Progenitor cell of endocrine pancreas (in vitro differentiated cells): ENCODE measurements around the gene WDR41. TPM values are rescaled to one million over a fixed set of nuclear protein-coding genes. Genes with fewer than 3 reads are reported as not detected.

Source experiments
- DNase-seq: peaks from one replicate; pipeline ENCODE4 v3.0.0; 2021; ENCODE audit warnings: low spot score; ENCODE audit not compliant: unreplicated experiment
- H3K27ac Mint-ChIP-seq: 2 replicates; pipeline ENCODE4 v1.8.0; 2021; ENCODE audit warnings: mild to moderate bottlenecking, moderate library complexity, mixed read lengths
- H3K27me3 Mint-ChIP-seq: 2 replicates; pipeline ENCODE4 v1.8.0; 2021; ENCODE audit warnings: mixed read lengths
- H3K36me3 Mint-ChIP-seq: 2 replicates; pipeline ENCODE4 v1.8.0; 2022; ENCODE audit warnings: mixed read lengths; ENCODE audit not compliant: insufficient read depth
- H3K4me1 Mint-ChIP-seq: 2 replicates; pipeline ENCODE4 v1.8.0; 2021; ENCODE audit warnings: low read depth, mixed read lengths
- H3K4me3 Mint-ChIP-seq: 2 replicates; pipeline ENCODE4 v1.8.0; 2021; ENCODE audit warnings: low read depth, mild to moderate bottlenecking, moderate library complexity, mixed read lengths
- H3K9me3 Mint-ChIP-seq: 2 replicates; pipeline ENCODE4 v1.8.0; 2021; ENCODE audit warnings: low read depth, mixed read lengths
- total RNA-seq: library from RNA; stranded (reverse); gene quantifications from 2 replicates; pipeline ENCODE4 v1.2.1, GENCODE V29; 2021
- TF ChIP-seq, protein P1 (sequence below): fragments of 200-600 bp; sonication (generic); IDR thresholded peaks from one replicate; pipeline ENCODE4 v1.5.0; 2021; ENCODE audit warnings: antibody characterized with exemption, mild to moderate bottlenecking; ENCODE audit not compliant: unreplicated experiment

Gene WDR41
- total RNA-seq, 1 donor from 2014 or later, result 56.3 TPM

DNA sequence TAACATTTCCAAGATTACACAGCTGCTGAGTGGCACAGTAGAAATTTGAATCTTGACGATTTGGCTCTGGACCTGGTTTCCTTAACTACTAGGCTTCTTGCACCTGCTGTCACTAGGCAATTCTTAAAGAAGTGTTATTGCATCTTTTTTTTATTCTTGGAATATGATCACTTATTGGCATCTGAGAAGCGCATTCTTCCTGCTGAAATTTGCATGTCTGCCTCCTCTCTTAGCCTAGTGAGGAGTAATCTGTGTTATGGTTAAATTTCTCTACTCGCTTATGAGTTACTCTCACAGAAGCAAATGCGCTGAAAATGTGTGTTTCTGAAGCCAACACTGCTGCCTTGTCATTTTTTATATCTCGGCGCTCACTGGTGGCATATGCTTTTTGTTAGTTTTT, 89.3 kb downstream of the WDR41 start:
- Mint-ChIP-seq H3K4me1 (peaks cover 3% of the 10 kb centered on the region), H3K9me3 (no peaks in the 10 kb centered on the region), H3K36me3 (no peaks in the 10 kb centered on the region), H3K27me3 (peaks cover 2% of the 10 kb centered on the region), H3K4me3 (no peak overlapping the region), H3K27ac (no peak overlapping the region)
- TF ChIP-seq, protein P1, sequence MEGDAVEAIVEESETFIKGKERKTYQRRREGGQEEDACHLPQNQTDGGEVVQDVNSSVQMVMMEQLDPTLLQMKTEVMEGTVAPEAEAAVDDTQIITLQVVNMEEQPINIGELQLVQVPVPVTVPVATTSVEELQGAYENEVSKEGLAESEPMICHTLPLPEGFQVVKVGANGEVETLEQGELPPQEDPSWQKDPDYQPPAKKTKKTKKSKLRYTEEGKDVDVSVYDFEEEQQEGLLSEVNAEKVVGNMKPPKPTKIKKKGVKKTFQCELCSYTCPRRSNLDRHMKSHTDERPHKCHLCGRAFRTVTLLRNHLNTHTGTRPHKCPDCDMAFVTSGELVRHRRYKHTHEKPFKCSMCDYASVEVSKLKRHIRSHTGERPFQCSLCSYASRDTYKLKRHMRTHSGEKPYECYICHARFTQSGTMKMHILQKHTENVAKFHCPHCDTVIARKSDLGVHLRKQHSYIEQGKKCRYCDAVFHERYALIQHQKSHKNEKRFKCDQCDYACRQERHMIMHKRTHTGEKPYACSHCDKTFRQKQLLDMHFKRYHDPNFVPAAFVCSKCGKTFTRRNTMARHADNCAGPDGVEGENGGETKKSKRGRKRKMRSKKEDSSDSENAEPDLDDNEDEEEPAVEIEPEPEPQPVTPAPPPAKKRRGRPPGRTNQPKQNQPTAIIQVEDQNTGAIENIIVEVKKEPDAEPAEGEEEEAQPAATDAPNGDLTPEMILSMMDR, result no peak
- DNase-seq, result no peak

DNA sequence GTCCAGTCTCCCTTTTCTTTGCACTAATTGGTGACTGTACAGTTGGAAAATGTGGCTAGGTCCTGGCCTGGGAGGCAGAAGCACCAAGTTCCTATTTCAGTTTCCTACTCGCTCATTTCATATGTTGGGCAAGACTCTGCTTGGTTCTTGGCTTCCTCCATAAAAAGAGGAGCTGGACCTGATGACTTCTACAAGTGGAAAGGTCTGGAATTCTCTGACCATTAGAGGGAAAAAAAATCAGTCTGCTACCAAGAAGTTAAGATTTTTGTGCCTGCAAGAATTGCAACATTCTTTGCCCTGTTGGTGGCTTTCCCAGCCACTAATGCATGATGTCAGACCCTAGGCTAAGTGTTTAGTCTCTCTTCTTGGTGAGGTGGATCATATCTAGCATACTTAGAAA, 91.5 kb downstream of the WDR41 start:
- H3K4me1 Mint-ChIP-seq, result peaks cover 17% of the 10 kb centered on the region
- TF ChIP-seq, protein P1, result no peak
- no peak overlapping the region for H3K4me3 Mint-ChIP-seq

DNA sequence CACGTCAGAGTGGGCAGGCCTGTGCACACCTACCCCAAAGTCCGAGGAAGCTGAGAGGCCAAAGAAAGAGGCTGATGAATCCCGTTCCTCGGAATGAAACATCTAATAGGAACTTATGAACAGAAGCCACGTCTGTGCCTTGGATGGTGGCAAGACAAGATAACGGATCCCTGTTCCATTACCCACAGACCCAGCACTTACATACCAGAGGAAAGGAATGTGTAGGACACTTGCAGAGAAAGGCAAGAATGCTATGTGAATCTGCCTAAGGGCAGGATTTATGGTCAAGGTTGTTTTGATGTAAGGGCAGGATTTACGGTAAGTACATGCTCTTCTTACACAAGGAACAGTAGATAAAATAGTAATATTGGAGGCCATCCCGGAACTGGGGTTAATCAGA, 93.2 kb downstream of the WDR41 start:
- Mint-ChIP-seq H3K27me3 (no peaks in the 10 kb centered on the region), H3K27ac (no peak overlapping the region), H3K9me3 (no peaks in the 10 kb centered on the region), H3K36me3 (no peaks in the 10 kb centered on the region), H3K4me3 (no peak overlapping the region), H3K4me1 (peaks cover 24% of the 10 kb centered on the region)
- TF ChIP-seq, protein P1, result no peak
- DNase-seq, result no peak

More for the DNA sequence above, 91.5 kb downstream of the WDR41 start:
- peak overlapping the region; percentile 6 for H3K27ac Mint-ChIP-seq
- no peaks in the 10 kb centered on the region for H3K36me3 Mint-ChIP-seq
- no peaks in the 10 kb centered on the region for H3K27me3 Mint-ChIP-seq
- no peaks in the 10 kb centered on the region for H3K9me3 Mint-ChIP-seq
- DNase-seq, result no peak

DNA sequence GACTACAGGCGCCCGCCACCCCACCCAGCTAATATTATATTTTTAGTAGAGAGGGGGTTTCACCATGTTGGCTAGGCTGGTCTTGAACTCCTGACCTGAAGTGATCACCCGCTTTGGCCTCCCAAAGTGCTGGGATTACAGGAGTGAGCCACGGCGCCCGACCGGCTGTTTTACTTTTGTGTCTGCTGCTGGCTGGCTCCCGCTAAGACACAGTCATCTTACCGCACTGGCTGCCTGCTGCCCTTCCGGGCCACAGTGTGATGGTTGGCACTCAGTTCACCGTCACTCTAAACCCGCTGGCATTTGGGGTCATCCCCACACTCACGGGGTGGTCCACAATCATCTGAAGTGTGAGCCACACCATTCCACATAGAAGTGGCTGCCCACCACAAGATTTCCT, 93.7 kb downstream of the WDR41 start:
- H3K27ac Mint-ChIP-seq, result no peak overlapping the region
- TF ChIP-seq, protein P1, result no peak

DNA sequence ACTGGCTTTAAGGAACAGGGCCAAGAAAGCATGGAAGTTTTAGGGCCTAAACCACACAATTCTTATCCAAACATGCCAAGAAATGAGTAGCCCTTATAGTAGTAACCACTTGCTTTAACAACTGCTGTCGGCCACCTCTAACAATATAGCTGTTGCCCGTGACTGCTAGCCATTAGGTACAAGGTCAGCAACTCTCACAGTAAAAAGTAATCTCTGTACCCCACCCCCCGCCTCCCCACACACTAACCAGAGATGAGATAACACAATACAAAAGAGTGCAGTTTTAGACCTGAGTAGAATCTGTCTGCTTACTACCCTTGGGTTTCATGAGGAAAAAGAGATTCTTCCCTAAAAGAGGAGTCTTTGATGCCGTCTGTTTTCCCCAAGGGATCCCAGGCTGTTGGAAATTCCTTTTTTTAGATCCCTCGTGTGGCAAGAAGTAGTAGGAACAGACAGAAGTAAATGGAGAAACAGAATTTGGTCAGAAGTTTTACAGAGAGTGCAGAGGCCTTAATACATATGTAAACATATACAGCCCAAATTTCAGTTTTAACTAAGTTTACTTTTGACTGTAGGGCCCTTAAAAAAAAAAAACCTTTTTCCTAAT, 94.3 kb downstream of the WDR41 start:
- H3K9me3 Mint-ChIP-seq, result no peaks in the 10 kb centered on the region
- TF ChIP-seq, protein P1, result peak; percentile 10
- no peaks in the 10 kb centered on the region for H3K27me3 Mint-ChIP-seq
- no peak for DNase-seq
- H3K27ac Mint-ChIP-seq, result peak overlapping the region; percentile 90
- H3K4me3 Mint-ChIP-seq, result no peak overlapping the region
- H3K4me1 Mint-ChIP-seq, result peaks cover 26% of the 10 kb centered on the region
- H3K36me3 Mint-ChIP-seq, result no peaks in the 10 kb centered on the region

More for the DNA sequence above, 93.7 kb downstream of the WDR41 start:
- Mint-ChIP-seq H3K27me3 (no peaks in the 10 kb centered on the region), H3K4me3 (no peak overlapping the region), H3K36me3 (no peaks in the 10 kb centered on the region), H3K9me3 (no peaks in the 10 kb centered on the region), H3K4me1 (peaks cover 26% of the 10 kb centered on the region)
- no peak for DNase-seq
